ENCODE measurements around the gene CPA4.

DNA sequence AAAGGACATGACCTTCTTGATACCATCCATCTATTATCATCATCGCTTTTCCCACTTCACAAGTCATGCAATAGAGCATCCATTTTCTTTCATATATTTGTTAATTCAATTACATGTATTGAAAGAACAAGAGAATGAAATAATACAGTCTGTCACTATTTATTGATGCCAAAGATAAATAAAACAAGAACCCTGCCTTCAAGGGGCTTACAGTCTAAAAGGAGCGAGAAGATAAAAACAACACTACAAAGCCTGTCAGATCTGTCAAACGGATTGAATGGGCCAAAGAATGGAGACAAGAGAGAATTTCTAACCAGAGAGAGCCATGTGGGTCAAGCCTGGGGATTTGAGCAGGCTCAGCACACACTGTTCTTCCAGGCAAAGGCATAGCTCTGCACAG lies 67.6 kb downstream of the CPA4 start:
- TF ChIP-seq, protein P1, sequence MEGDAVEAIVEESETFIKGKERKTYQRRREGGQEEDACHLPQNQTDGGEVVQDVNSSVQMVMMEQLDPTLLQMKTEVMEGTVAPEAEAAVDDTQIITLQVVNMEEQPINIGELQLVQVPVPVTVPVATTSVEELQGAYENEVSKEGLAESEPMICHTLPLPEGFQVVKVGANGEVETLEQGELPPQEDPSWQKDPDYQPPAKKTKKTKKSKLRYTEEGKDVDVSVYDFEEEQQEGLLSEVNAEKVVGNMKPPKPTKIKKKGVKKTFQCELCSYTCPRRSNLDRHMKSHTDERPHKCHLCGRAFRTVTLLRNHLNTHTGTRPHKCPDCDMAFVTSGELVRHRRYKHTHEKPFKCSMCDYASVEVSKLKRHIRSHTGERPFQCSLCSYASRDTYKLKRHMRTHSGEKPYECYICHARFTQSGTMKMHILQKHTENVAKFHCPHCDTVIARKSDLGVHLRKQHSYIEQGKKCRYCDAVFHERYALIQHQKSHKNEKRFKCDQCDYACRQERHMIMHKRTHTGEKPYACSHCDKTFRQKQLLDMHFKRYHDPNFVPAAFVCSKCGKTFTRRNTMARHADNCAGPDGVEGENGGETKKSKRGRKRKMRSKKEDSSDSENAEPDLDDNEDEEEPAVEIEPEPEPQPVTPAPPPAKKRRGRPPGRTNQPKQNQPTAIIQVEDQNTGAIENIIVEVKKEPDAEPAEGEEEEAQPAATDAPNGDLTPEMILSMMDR (IDR thresholded peaks at IDR 0.05): no peak
- TF ChIP-seq SIN3A (IDR thresholded peaks at IDR 0.05; ENCODE audit: borderline replicate concordance, insufficient read depth, low read depth, low read length): no peak
